ENCODE measurements around the gene MAPK9.

MAPK9 gene

DNA sequence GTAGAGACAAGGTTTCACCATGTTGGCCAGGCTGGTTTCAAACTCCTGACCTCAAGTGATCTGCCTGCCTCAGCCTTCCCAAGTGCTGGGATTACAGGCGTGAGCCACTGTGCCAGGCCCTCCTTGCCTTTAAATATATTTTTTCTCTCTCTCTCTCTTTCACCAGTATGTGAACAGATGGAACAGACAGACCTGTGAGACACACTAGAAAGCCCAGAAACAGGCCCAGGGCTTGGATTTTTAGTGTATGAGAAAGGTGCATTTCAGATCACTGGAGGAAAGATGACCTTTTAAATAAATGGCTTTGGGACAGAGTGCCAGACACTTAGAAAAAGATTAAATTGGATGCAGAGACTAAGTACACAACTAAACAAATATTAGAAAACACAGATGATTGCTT is 86.0 kb downstream of the MAPK9 start:
- no peak for DNase-seq (ENCODE audit: low read depth, low spot score)
- no CpG with 5 or more reads among the region's 1 CpG for WGBS (ENCODE audit: insufficient coverage, insufficient read length)
- no peak overlapping the region for H3K27ac ChIP-seq (ENCODE audit: low read length)
- peaks cover 8% of the 10 kb centered on the region; the same call in 1 of the 2 replicates for H3K27me3 ChIP-seq (ENCODE audit: control insufficient read depth, insufficient read depth, low read length)
- no peaks in the 10 kb centered on the region for H3K9me3 ChIP-seq (ENCODE audit: control insufficient read depth, insufficient read depth, low read length)
- H3K36me3 ChIP-seq (ENCODE audit: control insufficient read depth, insufficient read depth, low read length), result no peaks in the 10 kb centered on the region
- no peaks in the 10 kb centered on the region for H3K4me1 ChIP-seq (ENCODE audit: control insufficient read depth, insufficient read depth, low read length)
- no peak overlapping the region for H3K4me3 ChIP-seq (ENCODE audit: low read length)

DNA sequence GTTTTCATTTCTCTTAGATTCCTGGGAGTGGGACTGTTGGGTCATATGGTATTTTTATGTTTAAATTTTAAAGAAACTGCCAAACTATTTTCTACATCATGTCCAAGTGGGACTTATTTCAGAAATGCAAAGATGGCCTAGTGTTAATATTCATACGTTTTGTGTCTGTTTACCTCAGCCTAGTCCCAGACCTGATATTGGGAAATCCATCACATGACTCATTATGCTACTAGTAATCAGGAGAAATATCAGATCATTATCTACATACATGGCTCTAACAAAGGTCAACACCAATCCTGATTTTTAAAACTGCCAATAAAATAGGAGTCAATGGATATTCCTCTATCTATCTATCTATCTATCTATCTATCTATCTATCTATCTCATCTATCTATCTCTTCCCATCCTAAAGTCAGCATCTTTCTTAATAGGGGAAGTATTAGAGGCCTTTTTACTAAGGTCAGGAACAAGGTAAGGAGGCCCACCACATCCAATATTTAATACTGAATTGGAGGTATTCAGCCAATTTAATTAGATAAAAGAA is 87.5 kb downstream of the MAPK9 start:
- Histone ChIP-seq H3K27ac (ENCODE audit: low read length) (no peak overlapping the region), H3K27me3 (ENCODE audit: control insufficient read depth, insufficient read depth, low read length) (peaks cover 8% of the 10 kb centered on the region; the same call in 1 of the 2 replicates), H3K4me3 (ENCODE audit: low read length) (no peak overlapping the region), H3K36me3 (ENCODE audit: control insufficient read depth, insufficient read depth, low read length) (no peaks in the 10 kb centered on the region), H3K4me1 (ENCODE audit: control insufficient read depth, insufficient read depth, low read length) (no peaks in the 10 kb centered on the region), H3K9me3 (ENCODE audit: control insufficient read depth, insufficient read depth, low read length) (no peaks in the 10 kb centered on the region)
- no peak for DNase-seq (ENCODE audit: low read depth, low spot score)
- no CpG with 5 or more reads among the region's 1 CpG for WGBS (ENCODE audit: insufficient coverage, insufficient read length)

DNA sequence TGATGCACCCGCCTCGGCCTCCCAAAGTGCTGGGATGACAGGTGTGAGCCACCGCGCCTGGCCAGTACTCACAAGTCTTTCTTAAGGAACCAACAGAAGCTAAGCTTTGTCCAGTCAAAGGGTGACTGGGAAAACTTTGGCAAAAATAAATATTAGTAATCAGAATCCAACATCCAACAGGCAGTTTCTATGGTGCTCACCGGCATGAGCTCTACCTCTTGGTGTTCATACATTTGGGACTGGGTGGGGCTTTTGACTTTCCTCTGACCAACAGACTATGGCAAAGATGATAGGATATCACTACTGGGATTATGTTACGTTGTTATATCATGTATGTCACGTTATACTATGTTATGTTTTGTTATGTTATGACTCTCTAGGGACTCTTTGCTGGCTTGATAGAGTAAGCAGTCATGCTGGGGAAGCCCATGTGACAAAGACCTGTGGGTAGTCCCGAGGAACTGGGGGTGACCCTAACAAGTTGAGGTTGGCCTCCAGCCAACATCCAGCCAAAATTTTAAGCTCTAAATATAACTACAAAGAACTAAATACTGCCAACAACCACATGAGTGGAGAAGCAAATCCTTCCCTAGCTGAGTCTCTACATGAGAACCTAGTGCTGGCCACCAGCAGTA is 88.8 kb downstream of the MAPK9 start:
- WGBS (ENCODE audit: insufficient coverage, insufficient read length), result no CpG with 5 or more reads among the region's 8 CpGs
- DNase-seq (ENCODE audit: low read depth, low spot score), result no peak
- H3K27ac ChIP-seq (ENCODE audit: low read length), result no peak overlapping the region
- no peaks in the 10 kb centered on the region for H3K4me1 ChIP-seq (ENCODE audit: control insufficient read depth, insufficient read depth, low read length)
- no peak overlapping the region for H3K4me3 ChIP-seq (ENCODE audit: low read length)
- H3K27me3 ChIP-seq (ENCODE audit: control insufficient read depth, insufficient read depth, low read length), result peaks cover 4% of the 10 kb centered on the region; the same call in 1 of the 2 replicates
- H3K9me3 ChIP-seq (ENCODE audit: control insufficient read depth, insufficient read depth, low read length), result no peaks in the 10 kb centered on the region
- no peaks in the 10 kb centered on the region for H3K36me3 ChIP-seq (ENCODE audit: control insufficient read depth, insufficient read depth, low read length)

- Histone ChIP-seq H3K27ac (ENCODE audit: low read length) (no peak overlapping the region), H3K4me1 (ENCODE audit: control insufficient read depth, insufficient read depth, low read length) (no peaks in the 10 kb centered on the region), H3K9me3 (ENCODE audit: control insufficient read depth, insufficient read depth, low read length) (no peaks in the 10 kb centered on the region), H3K36me3 (ENCODE audit: control insufficient read depth, insufficient read depth, low read length) (no peaks in the 10 kb centered on the region), H3K27me3 (ENCODE audit: control insufficient read depth, insufficient read depth, low read length) (no peaks in the 10 kb centered on the region), H3K4me3 (ENCODE audit: low read length) (no peak overlapping the region)
- peak; percentile 55 for DNase-seq (ENCODE audit: low read depth, low spot score)
- WGBS (ENCODE audit: insufficient coverage, insufficient read length), result no CpG with 5 or more reads among the region's 23 CpGs
Measured at GRCh38 chr5:180201051-180201987, 90.6 kb downstream of the MAPK9 start.

GRCh38 chr5:180199390-180199789 is 92.5 kb downstream of the MAPK9 start:
- Histone ChIP-seq H3K36me3 (ENCODE audit: control insufficient read depth, insufficient read depth, low read length) (no peaks in the 10 kb centered on the region), H3K9me3 (ENCODE audit: control insufficient read depth, insufficient read depth, low read length) (no peaks in the 10 kb centered on the region), H3K4me3 (ENCODE audit: low read length) (no peak overlapping the region), H3K27ac (ENCODE audit: low read length) (no peak overlapping the region), H3K27me3 (ENCODE audit: control insufficient read depth, insufficient read depth, low read length) (no peaks in the 10 kb centered on the region), H3K4me1 (ENCODE audit: control insufficient read depth, insufficient read depth, low read length) (no peaks in the 10 kb centered on the region)
- WGBS (ENCODE audit: insufficient coverage, insufficient read length), result no CpG with 5 or more reads among the region's 8 CpGs
- DNase-seq (ENCODE audit: low read depth, low spot score), result no peak

- Histone ChIP-seq H3K4me1 (ENCODE audit: control insufficient read depth, insufficient read depth, low read length) (no peaks in the 10 kb centered on the region), H3K4me3 (ENCODE audit: low read length) (no peak overlapping the region), H3K27me3 (ENCODE audit: control insufficient read depth, insufficient read depth, low read length) (no peaks in the 10 kb centered on the region), H3K36me3 (ENCODE audit: control insufficient read depth, insufficient read depth, low read length) (no peaks in the 10 kb centered on the region), H3K9me3 (ENCODE audit: control insufficient read depth, insufficient read depth, low read length) (no peaks in the 10 kb centered on the region), H3K27ac (ENCODE audit: low read length) (no peak overlapping the region)
- no CpG with 5 or more reads among the region's 4 CpGs for WGBS (ENCODE audit: insufficient coverage, insufficient read length)
- DNase-seq (ENCODE audit: low read depth, low spot score), result no peak
Measured at GRCh38 chr5:180198208-180198607, 93.7 kb downstream of the MAPK9 start.

DNA sequence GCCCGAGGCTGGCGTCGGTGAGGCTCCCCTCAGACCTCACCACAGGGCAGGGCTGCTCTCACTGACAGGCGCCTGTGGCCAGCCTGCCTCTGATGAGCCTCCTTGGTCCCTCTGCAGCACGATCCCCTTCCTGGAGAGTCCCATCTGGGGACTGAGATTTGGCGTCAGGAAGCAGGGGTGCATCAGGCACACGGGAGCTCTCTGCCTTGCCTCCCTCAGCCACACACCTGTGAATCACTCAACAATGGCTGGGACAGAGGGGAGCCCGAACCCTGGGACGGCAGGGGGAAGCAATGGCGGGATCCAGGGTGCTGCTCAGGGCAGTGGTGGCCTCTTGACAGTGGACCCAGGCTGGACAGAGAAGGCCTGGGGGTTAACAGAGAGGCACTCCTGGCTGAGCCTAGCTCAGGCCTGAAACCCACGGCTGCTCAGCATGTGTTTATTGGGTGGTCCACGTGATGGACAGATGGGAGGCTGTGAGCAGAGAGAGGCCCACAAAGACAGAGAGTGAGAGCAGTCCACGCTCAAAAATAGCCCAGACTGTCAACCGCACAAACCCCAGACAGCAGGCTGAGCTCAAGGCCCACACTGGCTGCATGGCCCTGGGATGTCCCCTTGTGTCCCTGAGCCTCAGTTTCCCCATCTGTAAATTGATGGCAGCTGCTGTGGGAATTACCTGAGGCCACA is 94.7 kb downstream of the MAPK9 start:
- no CpG with 5 or more reads among the region's 14 CpGs for WGBS (ENCODE audit: insufficient coverage, insufficient read length)
- no peak overlapping the region for H3K27ac ChIP-seq (ENCODE audit: low read length)

GRCh38 chr5:180194410-180195345 is 97.2 kb downstream of the MAPK9 start:
- no peaks in the 10 kb centered on the region for H3K4me1 ChIP-seq (ENCODE audit: control insufficient read depth, insufficient read depth, low read length)
- H3K36me3 ChIP-seq (ENCODE audit: control insufficient read depth, insufficient read depth, low read length), result no peaks in the 10 kb centered on the region
- WGBS (ENCODE audit: insufficient coverage, insufficient read length), result no CpG with 5 or more reads among the region's 34 CpGs
- H3K27ac ChIP-seq (ENCODE audit: low read length), result no peak overlapping the region
- no peaks in the 10 kb centered on the region for H3K9me3 ChIP-seq (ENCODE audit: control insufficient read depth, insufficient read depth, low read length)
- H3K4me3 ChIP-seq (ENCODE audit: low read length), result no peak overlapping the region
- DNase-seq (ENCODE audit: low read depth, low spot score), result no peak
- H3K27me3 ChIP-seq (ENCODE audit: control insufficient read depth, insufficient read depth, low read length), result no peaks in the 10 kb centered on the region

More for the DNA sequence above, 94.7 kb downstream of the MAPK9 start:
- H3K36me3 ChIP-seq (ENCODE audit: control insufficient read depth, insufficient read depth, low read length), result no peaks in the 10 kb centered on the region
- H3K4me1 ChIP-seq (ENCODE audit: control insufficient read depth, insufficient read depth, low read length), result no peaks in the 10 kb centered on the region
- H3K4me3 ChIP-seq (ENCODE audit: low read length), result no peak overlapping the region
- DNase-seq (ENCODE audit: low read depth, low spot score), result no peak
- H3K27me3 ChIP-seq (ENCODE audit: control insufficient read depth, insufficient read depth, low read length), result no peaks in the 10 kb centered on the region
- H3K9me3 ChIP-seq (ENCODE audit: control insufficient read depth, insufficient read depth, low read length), result no peaks in the 10 kb centered on the region

GRCh38 chr5:180193749-180194375 is 98.0 kb downstream of the MAPK9 start:
- no peak overlapping the region for H3K27ac ChIP-seq (ENCODE audit: low read length)
- H3K27me3 ChIP-seq (ENCODE audit: control insufficient read depth, insufficient read depth, low read length), result no peaks in the 10 kb centered on the region
- H3K4me1 ChIP-seq (ENCODE audit: control insufficient read depth, insufficient read depth, low read length), result no peaks in the 10 kb centered on the region
- H3K9me3 ChIP-seq (ENCODE audit: control insufficient read depth, insufficient read depth, low read length), result no peaks in the 10 kb centered on the region
- no CpG with 5 or more reads among the region's 24 CpGs for WGBS (ENCODE audit: insufficient coverage, insufficient read length)
- no peak for DNase-seq (ENCODE audit: low read depth, low spot score)
- H3K4me3 ChIP-seq (ENCODE audit: low read length), result no peak overlapping the region
- H3K36me3 ChIP-seq (ENCODE audit: control insufficient read depth, insufficient read depth, low read length), result no peaks in the 10 kb centered on the region
